Measurements from ENCODE around the gene TRIM71. TPM values are rescaled to one million over a fixed set of nuclear protein-coding genes. Genes with fewer than 3 reads are reported as not detected.

Gene TRIM71
- total RNA-seq (under 1 TPM in 4 of 5 donors, not detected in 1; 0.05 to 0.32 (median 0.29) TPM), total RNA-seq (0 to 0.95 (median 0.14) reads per million in 29 experiments)
- 0.02 TPM for total RNA-seq (2013)

DNA sequence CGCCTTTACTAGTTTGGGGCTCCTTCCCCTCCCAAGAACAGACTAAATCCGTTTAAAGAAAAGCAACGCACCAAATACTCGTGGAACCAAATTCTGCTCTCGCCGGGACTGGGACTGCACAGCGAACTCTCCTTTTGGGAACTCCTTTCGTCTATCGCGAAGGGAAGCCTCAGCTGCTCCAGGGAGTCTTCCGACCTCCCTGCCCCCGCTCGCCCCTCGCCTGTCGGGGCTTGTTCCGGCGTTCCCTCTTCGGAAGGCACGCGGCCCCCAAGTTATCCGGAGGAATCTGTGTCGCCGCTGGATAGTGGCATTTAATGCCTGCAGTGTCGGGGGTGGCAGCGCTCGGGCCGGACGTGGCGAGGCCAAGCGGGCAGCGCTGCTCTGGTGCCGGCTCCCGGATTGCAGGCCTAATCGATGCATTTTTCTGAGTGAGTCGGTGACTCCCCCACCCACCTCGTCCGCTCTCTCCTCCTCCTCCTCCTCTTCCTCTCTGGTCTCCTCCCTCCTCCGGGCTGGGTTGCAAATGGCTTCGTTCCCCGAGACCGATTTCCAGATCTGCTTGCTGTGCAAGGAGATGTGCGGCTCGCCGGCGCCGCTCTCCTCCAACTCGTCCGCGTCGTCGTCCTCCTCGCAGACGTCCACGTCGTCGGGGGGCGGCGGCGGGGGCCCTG, at the start of gene TRIM71:
TSS of gene TRIM71 (plus strand) at position 440 of the 671 bp plus-strand sequence. CDS start at position 524, 84 bp downstream.
- Mint-ChIP-seq H3K4me1 (peaks cover 6 to 30% (median 22%) of the 10 kb centered on the region in 3 donors), H3K27me3 (peaks cover 16 to 52% of the 10 kb centered on the region in 2 donors), H3K27ac (no peak within 1 kb of the TSS), H3K36me3 (no peaks in the 10 kb centered on the region), H3K9me3 (no peaks in the 10 kb centered on the region), H3K4me3 (peak within 1 kb of the TSS; percentile 64 to 74 (median 68))
- CTCF ChIA-PET, result no interaction called here
- Histone ChIP-seq H3K36me3 (ENCODE audit: control insufficient read depth in 2 of 2, extremely low read depth in 1 of 2, insufficient read depth in 1 of 2, low read length in 1 of 2) (no peaks in the 10 kb centered on the region), H3K9me3 (no peaks in the 10 kb centered on the region), H3K4me1 (ENCODE audit: control insufficient read depth in 1 of 2, extremely low read depth in 1 of 2, insufficient read depth in 2 of 2, low read length in 2 of 2) (peaks cover 8 to 18% of the 10 kb centered on the region in 2 experiments), H3K27ac (ENCODE audit: low read length) (no peak within 1 kb of the TSS), H3K27me3 (replicated peaks in 1 of 2; ENCODE audit: control insufficient read depth in 2 of 2, extremely low read depth in 1 of 2, insufficient read depth in 2 of 2, low read length in 1 of 2) (peaks cover 0 to 39% of the 10 kb centered on the region in 2 experiments), H3K4me3 (ENCODE audit: control insufficient read depth in 1 of 2, extremely low read depth in 1 of 2, low read length in 1 of 2) (peak within 1 kb of the TSS; percentile 15 to 88)
- no peak for ATAC-seq (replicated peaks in 1 of 4)
- POLR2A ChIA-PET, result interaction anchor here in 1 of 2 donors (0.6 kb wide), 1 partner anchor 16 kb away, joined by 13 read pairs; no protein-coding TSS in a partner anchor
- DNase-seq, result no peak
- WGBS (ENCODE audit: insufficient coverage), result under 1% methylated on average over 59 of the region's 59 CpGs

GRCh38 chr3:32778389-32778788, 39.4 kb upstream of the TRIM71 start:
- Histone ChIP-seq H3K27me3 (replicated peaks in 1 of 2; ENCODE audit: control insufficient read depth in 2 of 2, extremely low read depth in 1 of 2, insufficient read depth in 2 of 2, low read length in 1 of 2) (peaks cover 3 to 14% of the 10 kb centered on the region in 2 experiments), H3K27ac (ENCODE audit: low read length) (no peak overlapping the region), H3K4me3 (ENCODE audit: control insufficient read depth in 1 of 2, extremely low read depth in 1 of 2, low read length in 1 of 2) (no peak overlapping the region), H3K9me3 (no peaks in the 10 kb centered on the region), H3K36me3 (ENCODE audit: control insufficient read depth in 2 of 2, extremely low read depth in 1 of 2, insufficient read depth in 1 of 2, low read length in 1 of 2) (peaks cover 6 to 8% of the 10 kb centered on the region in 2 donors), H3K4me1 (ENCODE audit: control insufficient read depth in 1 of 2, extremely low read depth in 1 of 2, insufficient read depth in 2 of 2, low read length in 2 of 2) (peaks cover 2 to 12% of the 10 kb centered on the region in 2 experiments)
- no peak overlapping the region for H3K4me3 Mint-ChIP-seq
- peaks cover 14% of the 10 kb centered on the region for H3K36me3 Mint-ChIP-seq
- CTCF ChIA-PET, result interaction anchor here in 1 of 2 donors (0.7 kb wide), 1 partner anchor 172 kb away, joined by 3 read pairs; no protein-coding TSS in a partner anchor
- H3K27ac Mint-ChIP-seq, result no peak overlapping the region
- H3K27me3 Mint-ChIP-seq, result peaks cover 3 to 5% of the 10 kb centered on the region in 2 donors
- whole genome bisulfite sequencing (ENCODE audit: insufficient coverage), result 76% methylated on average over 3 of the region's 4 CpGs
- peaks cover 3 to 10% (median 8%) of the 10 kb centered on the region in 3 donors for H3K4me1 Mint-ChIP-seq
- POLR2A ChIA-PET, result no interaction called here
- DNase-seq, result no peak
- ATAC-seq (replicated peaks in 1 of 4), result no peak
- H3K9me3 Mint-ChIP-seq, result no peaks in the 10 kb centered on the region

DNA sequence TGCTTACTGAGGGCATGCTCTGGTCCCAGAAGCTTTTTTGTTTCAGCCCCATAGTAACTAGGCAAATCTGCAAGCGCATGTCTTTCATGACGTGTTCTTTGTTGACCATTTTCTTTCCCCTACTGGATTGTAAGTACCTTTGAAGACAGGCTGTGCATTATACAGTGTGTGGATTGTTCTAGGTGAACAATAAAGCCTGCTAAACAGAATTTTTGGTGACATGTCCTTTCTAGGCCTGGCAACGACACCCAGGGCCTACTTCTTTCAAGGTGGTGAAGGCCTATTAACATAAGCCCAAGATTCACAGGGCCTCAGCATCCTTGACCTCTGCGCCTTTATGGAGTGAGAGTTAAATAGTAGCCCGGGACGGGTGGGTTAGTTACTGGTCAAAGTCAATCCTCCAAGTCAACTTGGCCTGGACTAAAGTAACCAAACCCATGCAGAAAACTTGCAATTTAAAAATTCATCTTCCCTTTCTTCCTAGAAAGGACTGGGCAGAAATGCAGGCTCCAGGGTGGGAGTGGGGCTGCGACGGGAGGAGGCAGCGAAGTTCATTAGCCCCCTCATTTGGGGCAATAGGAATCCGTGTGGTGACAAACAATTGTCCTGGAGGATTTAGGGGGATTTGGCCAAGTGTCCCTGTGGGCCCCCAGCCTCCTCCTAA, 37.6 kb upstream of the TRIM71 start:
- Mint-ChIP-seq H3K27ac (no peak overlapping the region), H3K4me1 (peaks cover 3 to 10% (median 8%) of the 10 kb centered on the region in 3 donors), H3K4me3 (peak overlapping the region; percentile 83 to 89 (median 87)), H3K36me3 (no peaks in the 10 kb centered on the region), H3K27me3 (peaks cover 3 to 5% of the 10 kb centered on the region in 2 donors), H3K9me3 (no peaks in the 10 kb centered on the region)
- WGBS (ENCODE audit: insufficient coverage), result 100% methylated on average over 1 of the region's 10 CpGs
- H3K36me3 ChIP-seq (ENCODE audit: control insufficient read depth in 2 of 2, extremely low read depth in 1 of 2, insufficient read depth in 1 of 2, low read length in 1 of 2), result no peaks in the 10 kb centered on the region
- H3K4me3 ChIP-seq (ENCODE audit: control insufficient read depth in 1 of 2, extremely low read depth in 1 of 2, low read length in 1 of 2), result peak overlapping the region in 1 of 2 donors; percentile 59
- peaks cover 3 to 14% of the 10 kb centered on the region in 2 experiments for H3K27me3 ChIP-seq (replicated peaks in 1 of 2; ENCODE audit: control insufficient read depth in 2 of 2, extremely low read depth in 1 of 2, insufficient read depth in 2 of 2, low read length in 1 of 2)
- no peak overlapping the region for H3K27ac ChIP-seq (ENCODE audit: low read length)
- ChIA-PET POLR2A (no interaction called here), CTCF (interaction anchor here in 1 of 2 donors (0.7 kb wide), 1 partner anchor 136 kb away, joined by 3 read pairs; no protein-coding TSS in a partner anchor)
- peaks cover 2 to 12% of the 10 kb centered on the region in 2 experiments for H3K4me1 ChIP-seq (ENCODE audit: control insufficient read depth in 1 of 2, extremely low read depth in 1 of 2, insufficient read depth in 2 of 2, low read length in 2 of 2)
- no peak for ATAC-seq (replicated peaks in 1 of 4)
- H3K9me3 ChIP-seq, result no peaks in the 10 kb centered on the region
- no peak for DNase-seq

GRCh38 chr3:32780735-32781210, 37.0 kb upstream of the TRIM71 start:
- Histone ChIP-seq H3K4me3 (ENCODE audit: control insufficient read depth in 1 of 2, extremely low read depth in 1 of 2, low read length in 1 of 2) (peak overlapping the region; percentile 52 to 98), H3K4me1 (ENCODE audit: control insufficient read depth in 1 of 2, extremely low read depth in 1 of 2, insufficient read depth in 2 of 2, low read length in 2 of 2) (peaks cover 2 to 12% of the 10 kb centered on the region in 2 experiments), H3K27ac (ENCODE audit: low read length) (no peak overlapping the region), H3K9me3 (no peaks in the 10 kb centered on the region), H3K36me3 (ENCODE audit: control insufficient read depth in 2 of 2, extremely low read depth in 1 of 2, insufficient read depth in 1 of 2, low read length in 1 of 2) (no peaks in the 10 kb centered on the region), H3K27me3 (replicated peaks in 1 of 2; ENCODE audit: control insufficient read depth in 2 of 2, extremely low read depth in 1 of 2, insufficient read depth in 2 of 2, low read length in 1 of 2) (peaks cover 3 to 14% of the 10 kb centered on the region in 2 experiments)
- ChIA-PET POLR2A (no interaction called here), CTCF (interaction anchor here in 1 of 2 donors (0.5 to 0.7 kb wide), 2 partner anchors 136 to 586 kb away, joined by 3 to 5 read pairs; no protein-coding TSS in a partner anchor)
- 7% methylated on average over 26 of the region's 36 CpGs for WGBS (ENCODE audit: insufficient coverage)
- H3K27ac Mint-ChIP-seq, result peak overlapping the region in 1 of 2 donors; percentile 27
- no peaks in the 10 kb centered on the region for H3K36me3 Mint-ChIP-seq
- peak in 3 of 4 experiments; percentile 18 to 30 (median 23) for ATAC-seq (replicated peaks in 1 of 4)
- H3K4me1 Mint-ChIP-seq, result peaks cover 3 to 10% (median 8%) of the 10 kb centered on the region in 3 donors
- H3K4me3 Mint-ChIP-seq, result peak overlapping the region; percentile 83 to 89 (median 87)
- peak in 3 of 35 experiments; percentile 0 to 1 (median 0) for DNase-seq
- no peaks in the 10 kb centered on the region for H3K9me3 Mint-ChIP-seq
- peaks cover 3 to 5% of the 10 kb centered on the region in 2 donors for H3K27me3 Mint-ChIP-seq

DNA sequence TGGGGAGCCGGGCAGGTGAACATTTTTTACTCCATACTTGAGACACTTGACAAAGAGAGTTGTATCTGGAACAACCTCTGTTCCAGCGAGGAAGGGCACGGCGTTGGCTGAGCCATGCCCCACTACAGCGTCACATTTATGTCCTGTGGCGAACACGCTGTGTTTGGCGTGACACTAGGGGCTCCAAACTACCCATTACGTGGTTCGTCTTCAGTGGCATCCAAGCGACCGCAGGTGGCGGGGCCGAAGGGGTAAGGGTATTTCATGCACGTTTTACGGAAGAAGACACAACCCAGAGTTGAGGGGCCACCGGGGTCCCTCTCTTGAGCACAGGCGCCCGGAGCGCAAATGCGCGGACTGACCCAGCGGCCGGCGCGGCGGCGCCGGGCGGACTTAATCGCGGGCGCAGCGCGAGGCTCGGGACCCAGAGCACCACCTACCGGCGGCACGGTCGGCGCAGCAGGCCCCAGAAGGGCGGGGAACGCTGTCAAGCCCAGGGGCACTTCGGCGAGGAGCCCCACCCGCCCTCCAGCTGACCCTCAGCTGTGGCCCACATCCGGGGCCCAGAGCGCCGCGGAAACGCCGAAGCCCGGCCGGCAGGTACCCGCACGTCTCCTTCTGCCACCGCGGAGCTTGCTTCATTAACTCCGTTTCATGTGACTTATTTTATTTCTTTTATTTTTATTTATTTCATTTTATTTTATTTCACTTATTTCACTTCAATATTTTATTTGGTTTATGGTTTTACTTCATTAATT, 36.4 kb upstream of the TRIM71 start:
- Mint-ChIP-seq H3K4me1 (peaks cover 3 to 10% (median 8%) of the 10 kb centered on the region in 3 donors), H3K27me3 (peaks cover 3 to 5% of the 10 kb centered on the region in 2 donors), H3K4me3 (peak overlapping the region; percentile 83 to 89 (median 87)), H3K27ac (peak overlapping the region in 1 of 2 donors; percentile 27), H3K36me3 (no peaks in the 10 kb centered on the region), H3K9me3 (no peaks in the 10 kb centered on the region)
- DNase-seq, result peak in 34 of 35 experiments; percentile 13 to 69 (median 40)
- Histone ChIP-seq H3K4me3 (ENCODE audit: control insufficient read depth in 1 of 2, extremely low read depth in 1 of 2, low read length in 1 of 2) (peak overlapping the region; percentile 52 to 98), H3K27me3 (replicated peaks in 1 of 2; ENCODE audit: control insufficient read depth in 2 of 2, extremely low read depth in 1 of 2, insufficient read depth in 2 of 2, low read length in 1 of 2) (peaks cover 3 to 14% of the 10 kb centered on the region in 2 experiments), H3K4me1 (ENCODE audit: control insufficient read depth in 1 of 2, extremely low read depth in 1 of 2, insufficient read depth in 2 of 2, low read length in 2 of 2) (peaks cover 2 to 12% of the 10 kb centered on the region in 2 experiments), H3K36me3 (ENCODE audit: control insufficient read depth in 2 of 2, extremely low read depth in 1 of 2, insufficient read depth in 1 of 2, low read length in 1 of 2) (no peaks in the 10 kb centered on the region), H3K27ac (ENCODE audit: low read length) (no peak overlapping the region), H3K9me3 (no peaks in the 10 kb centered on the region)
- CTCF ChIA-PET, result interaction anchor here (0.5 to 0.7 kb wide), 3 partner anchors 135 to 586 kb away, joined by 3 to 5 read pairs (median 5); no protein-coding TSS in a partner anchor
- POLR2A ChIA-PET, result interaction anchor here in 1 of 2 donors (0.6 kb wide), 1 partner anchor 154 kb away, joined by 3 read pairs; no protein-coding TSS in a partner anchor
- peak; percentile 86 to 91 (median 88) for ATAC-seq (replicated peaks in 1 of 4)
- WGBS (ENCODE audit: insufficient coverage), result under 1% methylated on average over 52 of the region's 59 CpGs

All from T-cell (primary cell).